Mesothelial cell of epicardium (in vitro differentiated cells): ENCODE measurements around the gene ARHGEF35. TPM values are rescaled to one million over a fixed set of nuclear protein-coding genes. Genes with fewer than 3 reads are reported as not detected.
"Not testable (repeated sequence)": the region's sequence is repeated elsewhere in the genome, so short reads cannot be mapped to it uniquely, and the experiment has no call there.

Source experiments
- DNase-seq, 2 experiments: peaks; one replicate each; pipeline ENCODE4 v3.0.0; 2021; ENCODE audit warnings: low spot score in 2 of 2; ENCODE audit not compliant: unreplicated experiment in 2 of 2
- H3K27ac Mint-ChIP-seq: 2 replicates; pipeline ENCODE4 v1.8.0; 2021; ENCODE audit warnings: mixed read lengths
- H3K27me3 Mint-ChIP-seq: 2 replicates; pipeline ENCODE4 v1.8.0; 2021; ENCODE audit warnings: low read depth, mixed read lengths
- H3K36me3 Mint-ChIP-seq: 2 replicates; pipeline ENCODE4 v1.8.0; 2021; ENCODE audit warnings: mixed read lengths
- H3K4me1 Mint-ChIP-seq: 2 replicates; pipeline ENCODE4 v1.8.0; 2021; ENCODE audit warnings: mixed read lengths
- H3K4me3 Mint-ChIP-seq: 2 replicates; pipeline ENCODE4 v1.8.0; 2021; ENCODE audit warnings: mild to moderate bottlenecking, moderate library complexity, mixed read lengths
- H3K9me3 Mint-ChIP-seq: 2 replicates; pipeline ENCODE4 v1.8.0; 2021; ENCODE audit warnings: mixed read lengths
- CTCF ChIP-seq: fragments of 200-600 bp; sonication (generic); IDR thresholded peaks from one replicate; pipeline ENCODE4 v1.5.0; 2021; ENCODE audit warnings: antibody characterized with exemption; ENCODE audit not compliant: unreplicated experiment
- total RNA-seq: library from RNA; stranded (reverse); gene quantifications from 3 replicates; pipeline ENCODE4 v1.2.1, GENCODE V29; 2021

Gene ARHGEF35
- total RNA-seq, 1 donor from 2014 or later: 15.0 TPM

GRCh38 chr7:144201978-144202377, 6.3 kb upstream of the ARHGEF35 start:
- H3K36me3 Mint-ChIP-seq, H3K4me1 Mint-ChIP-seq, H3K9me3 Mint-ChIP-seq, H3K27ac Mint-ChIP-seq, DNase-seq, H3K4me3 Mint-ChIP-seq, H3K27me3 Mint-ChIP-seq: not testable (repeated sequence)

GRCh38 chr7:144198934-144199333, 3.3 kb upstream of the ARHGEF35 start:
- H3K4me3 Mint-ChIP-seq, H3K27ac Mint-ChIP-seq, DNase-seq, H3K4me1 Mint-ChIP-seq, H3K36me3 Mint-ChIP-seq, H3K27me3 Mint-ChIP-seq, H3K9me3 Mint-ChIP-seq: not testable (repeated sequence)

- not testable (repeated sequence) for DNase-seq, H3K27me3 Mint-ChIP-seq, H3K36me3 Mint-ChIP-seq, H3K4me3 Mint-ChIP-seq, H3K9me3 Mint-ChIP-seq, H3K4me1 Mint-ChIP-seq, H3K27ac Mint-ChIP-seq
These were observed 1.2 kb downstream of the ARHGEF35 start for GRCh38 chr7:144194453-144194852.

GRCh38 chr7:144193782-144194181, 1.9 kb downstream of the ARHGEF35 start:
- not testable (repeated sequence) for H3K4me1 Mint-ChIP-seq, H3K27me3 Mint-ChIP-seq, H3K9me3 Mint-ChIP-seq, H3K27ac Mint-ChIP-seq, H3K36me3 Mint-ChIP-seq, H3K4me3 Mint-ChIP-seq, DNase-seq

GRCh38 chr7:144188578-144189171, 7.0 kb downstream of the ARHGEF35 start:
- not testable (repeated sequence) for DNase-seq, H3K27ac Mint-ChIP-seq, H3K27me3 Mint-ChIP-seq, H3K4me1 Mint-ChIP-seq, H3K9me3 Mint-ChIP-seq, H3K36me3 Mint-ChIP-seq, H3K4me3 Mint-ChIP-seq

GRCh38 chr7:144187848-144188247, 7.8 kb downstream of the ARHGEF35 start:
- H3K4me3 Mint-ChIP-seq, H3K27ac Mint-ChIP-seq, DNase-seq, H3K36me3 Mint-ChIP-seq, H3K27me3 Mint-ChIP-seq, H3K4me1 Mint-ChIP-seq, H3K9me3 Mint-ChIP-seq: not testable (repeated sequence)

GRCh38 chr7:144183166-144183565, 12.5 kb downstream of the ARHGEF35 start, which contains the start of gene CTAGE4:
TSS of gene CTAGE4 (plus strand) at chr7:144183466. CDS start at chr7:144183504, 38 bp downstream.
- H3K27ac Mint-ChIP-seq: not testable (repeated sequence)

GRCh38 chr7:144179165-144179479, 16.5 kb downstream of the ARHGEF35 start:
- H3K9me3 Mint-ChIP-seq, H3K4me1 Mint-ChIP-seq, H3K36me3 Mint-ChIP-seq, H3K27me3 Mint-ChIP-seq, DNase-seq, H3K4me3 Mint-ChIP-seq, H3K27ac Mint-ChIP-seq: not testable (repeated sequence)

More at GRCh38 chr7:144183166-144183565, 12.5 kb downstream of the ARHGEF35 start, which contains the start of gene CTAGE4:
- H3K27me3 Mint-ChIP-seq, H3K9me3 Mint-ChIP-seq, H3K4me3 Mint-ChIP-seq, H3K4me1 Mint-ChIP-seq, H3K36me3 Mint-ChIP-seq, DNase-seq: not testable (repeated sequence)

GRCh38 chr7:144178380-144179164, 17.1 kb downstream of the ARHGEF35 start:
- not testable (repeated sequence) for H3K27me3 Mint-ChIP-seq, H3K27ac Mint-ChIP-seq, DNase-seq, H3K9me3 Mint-ChIP-seq, H3K4me1 Mint-ChIP-seq, H3K36me3 Mint-ChIP-seq, H3K4me3 Mint-ChIP-seq

- no peak for DNase-seq
- Mint-ChIP-seq H3K27ac (no peak overlapping the region), H3K4me3 (no peak overlapping the region), H3K9me3 (peaks cover 14% of the 10 kb centered on the region), H3K4me1 (peaks cover 3% of the 10 kb centered on the region), H3K27me3 (no peaks in the 10 kb centered on the region), H3K36me3 (no peaks in the 10 kb centered on the region)
- no peak for TF ChIP-seq CTCF
These were observed 21.0 kb downstream of the ARHGEF35 start for GRCh38 chr7:144174613-144175012.

GRCh38 chr7:144171594-144172350, 23.9 kb downstream of the ARHGEF35 start:
- DNase-seq, H3K36me3 Mint-ChIP-seq, H3K4me1 Mint-ChIP-seq, H3K27ac Mint-ChIP-seq, H3K27me3 Mint-ChIP-seq, H3K4me3 Mint-ChIP-seq: not testable (repeated sequence)
- H3K9me3 Mint-ChIP-seq: peaks cover 14% of the 10 kb centered on the region
